Femur (tissue), 1 donor: ENCODE measurements around the gene SLC35E1.
"Not testable (repeated sequence)": the region's sequence is repeated elsewhere in the genome, so short reads cannot be mapped to it uniquely, and the experiment has no call there.

Experiments
- DNase-seq: peaks from one replicate; pipeline ENCODE4 v3.0.0-alpha.2; 2017

Gene SLC35E1

DNA sequence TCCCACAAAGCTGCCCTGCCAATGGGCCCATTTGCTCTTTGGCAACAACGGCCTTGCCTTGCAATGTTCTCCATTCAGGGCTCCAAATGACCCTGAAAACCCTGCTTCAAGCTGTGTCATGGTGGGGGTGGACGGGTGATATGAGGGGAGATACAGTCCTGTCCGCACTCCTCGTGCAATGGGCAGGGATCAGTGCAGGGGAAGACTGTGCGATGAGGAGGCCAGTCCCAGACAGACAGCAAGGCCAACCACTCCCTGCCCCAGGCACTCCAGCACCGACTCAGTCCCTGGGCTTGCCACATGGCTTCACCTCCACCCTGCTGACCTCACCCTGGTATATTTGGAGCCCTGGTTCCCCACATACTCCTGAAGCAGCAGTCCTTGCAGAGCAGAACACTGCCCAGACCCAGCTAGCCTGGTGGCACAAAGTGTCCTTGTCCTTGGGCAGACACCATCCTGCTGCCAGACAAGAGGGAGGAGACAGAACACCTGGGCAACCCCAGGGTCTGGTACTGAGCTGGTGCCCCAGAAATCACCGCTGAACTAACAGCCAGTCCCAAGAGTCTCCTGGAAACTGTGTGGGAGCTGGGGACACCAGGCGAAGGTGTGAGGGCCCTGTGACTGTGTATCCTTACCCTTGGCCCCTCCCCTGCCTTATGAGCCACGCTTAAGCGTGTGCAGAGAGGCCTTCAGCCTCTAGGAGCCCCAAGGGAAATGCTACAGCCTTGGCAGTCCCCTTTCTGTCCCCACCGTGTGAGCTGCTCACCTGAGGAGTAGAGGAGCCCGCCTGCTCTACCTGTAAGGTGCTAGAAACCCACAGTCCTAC lies 9.1 kb upstream of the SLC35E1 start:
- no peak for DNase-seq

DNA sequence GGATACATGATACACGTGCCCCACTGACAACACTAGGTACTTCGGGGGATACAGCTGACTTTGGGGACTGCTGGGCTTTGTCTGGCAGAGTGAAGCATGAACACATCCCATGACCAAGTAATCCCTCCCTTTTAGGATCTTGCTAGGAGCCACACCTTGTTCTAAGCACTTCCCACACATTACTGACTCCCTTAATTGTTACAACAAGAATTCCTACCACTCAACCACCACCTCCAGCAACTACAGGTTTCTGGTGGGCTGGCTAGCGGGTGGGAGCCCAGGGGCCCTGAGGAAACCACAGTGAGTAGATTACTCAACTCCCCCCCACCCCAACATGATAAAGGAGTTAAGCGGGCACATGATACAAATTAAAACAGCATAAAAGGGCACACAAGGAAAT lies 7.2 kb upstream of the SLC35E1 start:
- no peak for DNase-seq

DNA sequence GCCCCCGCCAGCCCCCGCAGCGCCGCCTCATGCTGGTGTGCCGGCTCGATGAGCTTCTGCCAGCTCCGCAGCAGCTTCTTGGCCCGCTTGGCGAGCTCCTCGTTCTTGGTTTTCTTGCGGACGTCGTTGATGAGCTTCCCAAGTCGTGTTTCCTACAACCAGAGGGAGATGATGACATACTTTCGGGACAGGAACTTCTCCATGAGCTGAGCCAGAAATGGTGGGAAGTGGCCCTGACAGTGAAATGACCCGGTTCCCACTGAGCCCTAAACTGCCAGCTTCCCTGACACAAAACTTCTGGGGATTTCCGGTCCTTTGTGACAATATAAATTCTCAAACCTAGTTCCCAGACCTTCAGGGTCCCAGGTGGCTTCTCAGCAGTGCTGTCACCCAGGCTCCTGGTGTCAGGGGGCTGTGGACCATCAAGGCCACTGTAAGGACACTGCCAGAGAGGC lies 5.3 kb upstream of the SLC35E1 start:
- DNase-seq: no peak

GRCh38 chr19:16576690-16577530 lies 4.7 kb upstream of the SLC35E1 start:
- no peak for DNase-seq

- DNase-seq: no peak
These were observed 3.9 kb upstream of the SLC35E1 start for GRCh38 chr19:16575861-16576689.

DNA sequence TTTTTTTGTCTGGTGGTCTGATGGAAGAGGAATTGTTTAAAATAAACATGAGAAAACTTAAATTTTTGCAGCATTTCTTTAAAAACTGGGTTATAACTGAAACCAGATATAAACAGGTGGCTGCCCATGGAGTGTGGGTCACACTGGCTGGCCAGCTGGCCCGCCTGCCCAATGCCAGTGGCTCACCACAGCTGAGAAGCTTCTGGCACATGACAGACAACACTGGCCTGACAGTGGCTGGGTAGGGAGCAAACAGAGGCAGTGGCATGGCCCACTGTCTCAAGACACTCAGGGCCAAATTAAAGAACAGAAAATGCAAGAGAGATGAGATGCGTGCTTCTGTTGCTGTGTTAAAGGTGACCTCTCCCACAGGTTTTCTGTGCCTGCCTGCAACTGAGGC lies 3.1 kb upstream of the SLC35E1 start:
- DNase-seq: no peak

DNA sequence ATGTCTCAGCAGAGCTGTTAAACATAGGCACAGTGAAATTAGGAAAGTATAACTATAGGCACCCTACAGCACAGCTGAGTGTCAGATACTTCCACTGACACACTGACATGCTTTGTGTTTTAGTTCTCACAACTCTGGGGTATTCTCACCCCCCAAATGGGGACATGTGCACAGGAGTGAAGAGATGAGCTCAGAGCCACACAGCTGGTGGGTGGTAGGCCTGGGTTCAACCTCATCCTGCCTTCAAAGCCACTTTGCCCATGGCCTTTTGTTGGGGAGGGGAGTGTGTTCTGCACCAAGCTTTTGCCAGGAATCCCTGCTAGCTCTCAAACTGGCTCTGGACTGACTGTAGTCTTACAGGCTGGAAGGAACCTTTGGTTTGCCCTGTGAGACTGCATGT lies 1.7 kb upstream of the SLC35E1 start:
- no peak for DNase-seq

DNA sequence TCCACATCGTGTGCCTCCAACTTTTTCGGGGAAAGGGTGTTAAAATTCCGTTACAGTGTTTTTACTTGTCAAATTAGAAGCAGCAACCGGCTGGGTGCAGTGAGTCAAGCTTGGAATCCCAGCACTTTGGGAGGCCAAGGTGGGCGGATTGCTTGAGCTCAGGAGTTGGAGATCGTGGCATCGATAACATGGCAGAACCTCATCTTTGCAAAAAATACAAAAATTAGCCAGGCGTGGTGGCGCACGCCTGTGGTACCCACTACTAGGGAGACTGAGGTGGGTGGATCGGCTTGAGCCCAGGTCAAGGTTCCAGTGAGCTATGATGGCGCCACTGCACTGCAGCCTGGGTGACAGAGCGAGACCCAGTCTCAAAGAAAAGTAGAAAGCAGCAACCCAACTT lies 1.1 kb upstream of the SLC35E1 start:
- no peak for DNase-seq

DNA sequence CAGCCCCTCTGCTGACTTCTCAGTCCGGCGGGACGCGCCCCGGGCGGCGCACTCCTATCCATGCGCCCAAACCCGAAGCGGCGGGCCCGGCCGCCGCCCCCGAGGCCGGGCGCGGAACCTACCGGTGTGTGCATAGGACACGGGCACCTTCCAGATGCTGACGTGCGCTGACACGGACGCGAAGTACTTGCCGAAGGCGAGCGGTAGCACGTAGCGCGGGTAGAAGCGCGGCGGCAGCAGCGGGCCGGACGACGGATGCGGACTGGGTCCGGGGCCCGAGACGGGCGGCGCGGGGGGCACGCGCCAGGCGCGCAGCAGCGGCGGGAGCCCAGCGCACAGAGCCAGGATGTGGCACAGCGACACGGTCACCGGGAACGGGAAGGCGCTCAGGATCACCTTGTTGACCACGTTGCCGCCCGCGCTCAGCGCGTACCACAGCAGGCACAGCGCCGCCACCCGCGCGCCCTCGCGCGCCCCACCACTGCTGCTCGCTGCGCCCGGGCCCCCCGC lies 338 bp downstream of the SLC35E1 start:
- DNase-seq: no peak

DNA sequence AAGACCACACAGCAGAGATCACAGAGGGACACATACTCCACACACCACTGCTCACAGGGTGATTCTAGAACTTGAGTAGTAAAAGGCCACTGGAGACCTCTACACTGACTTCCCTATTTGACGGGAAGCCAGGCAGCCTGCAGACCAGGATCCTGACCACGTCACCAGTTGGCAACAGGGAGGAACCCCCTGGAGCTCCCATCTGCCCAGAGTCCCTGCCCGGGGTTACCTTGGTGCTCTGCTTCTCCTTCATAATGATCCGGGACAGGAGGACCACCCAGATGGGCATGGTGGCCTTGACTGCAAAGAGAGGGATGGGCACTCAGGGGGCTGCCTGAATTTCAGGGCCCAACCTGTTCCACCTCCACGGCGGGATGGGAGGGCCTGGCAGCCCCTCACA lies 932 bp downstream of the SLC35E1 start:
- no peak for DNase-seq

GRCh38 chr19:16569609-16570320 lies 2.5 kb downstream of the SLC35E1 start:
- DNase-seq: no peak

DNA sequence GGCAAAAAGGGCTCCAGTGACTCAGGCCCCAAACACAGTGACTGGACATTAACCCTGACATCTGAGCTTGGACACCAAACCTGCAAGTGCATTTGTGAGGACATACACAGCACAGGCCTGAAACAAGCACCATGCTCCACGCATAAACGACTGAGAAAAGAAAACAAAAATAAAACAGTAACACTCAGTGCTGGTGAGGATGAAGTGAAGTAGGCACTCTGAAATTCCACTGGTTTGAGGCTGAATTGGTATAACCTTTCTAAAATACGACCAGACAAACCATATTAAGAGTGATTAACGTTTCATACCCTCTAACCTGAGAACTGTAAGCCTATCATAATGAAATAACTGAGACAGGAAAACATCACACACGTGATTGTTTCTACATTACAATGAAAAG lies 5.5 kb downstream of the SLC35E1 start:
- no peak for DNase-seq

DNA sequence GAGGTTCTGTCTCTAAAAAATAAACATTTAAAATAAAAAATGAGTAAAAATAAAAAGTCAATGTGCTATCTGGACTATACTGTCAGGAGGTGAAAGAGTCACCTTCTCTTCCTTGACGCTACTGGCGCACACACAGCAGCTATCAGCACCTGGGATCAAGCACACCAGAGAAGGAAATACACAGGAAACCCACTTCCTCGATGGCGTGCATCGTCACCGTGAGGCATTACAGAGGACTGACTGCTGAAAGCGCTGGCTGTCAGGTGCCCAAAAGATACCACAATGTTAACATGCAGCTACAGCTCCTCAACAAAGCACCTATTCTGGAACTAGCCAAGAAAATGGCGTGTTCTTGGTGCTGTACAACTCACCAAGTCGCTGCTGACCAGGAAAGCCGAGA lies 6.1 kb downstream of the SLC35E1 start:
- DNase-seq: no peak

GRCh38 chr19:16564842-16565241 lies 7.4 kb downstream of the SLC35E1 start:
- no peak for DNase-seq

DNA sequence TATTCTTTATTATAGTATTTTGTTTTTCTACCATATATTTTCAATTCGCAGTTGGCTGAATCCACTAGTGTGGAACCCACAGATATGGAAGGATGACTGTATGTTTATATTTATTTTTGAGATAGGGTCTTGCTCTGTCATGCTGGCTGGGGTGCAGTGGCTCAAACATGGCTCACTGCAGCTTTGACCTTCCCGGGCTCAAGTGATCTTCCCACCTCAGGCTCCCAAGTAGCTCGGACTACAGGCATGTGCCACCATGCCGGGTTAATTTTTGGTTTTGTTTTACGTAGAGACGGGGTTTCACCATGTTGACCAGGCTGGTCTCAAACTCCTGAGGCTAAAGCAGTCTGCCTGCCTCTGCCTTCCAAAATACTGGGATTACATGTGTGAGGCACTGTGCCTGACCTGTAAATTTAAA lies 9.6 kb downstream of the SLC35E1 start:
- DNase-seq: no peak

- DNase-seq: peak; percentile 57
These were observed 10.8 kb downstream of the SLC35E1 start for GRCh38 chr19:16561382-16561781.

DNA sequence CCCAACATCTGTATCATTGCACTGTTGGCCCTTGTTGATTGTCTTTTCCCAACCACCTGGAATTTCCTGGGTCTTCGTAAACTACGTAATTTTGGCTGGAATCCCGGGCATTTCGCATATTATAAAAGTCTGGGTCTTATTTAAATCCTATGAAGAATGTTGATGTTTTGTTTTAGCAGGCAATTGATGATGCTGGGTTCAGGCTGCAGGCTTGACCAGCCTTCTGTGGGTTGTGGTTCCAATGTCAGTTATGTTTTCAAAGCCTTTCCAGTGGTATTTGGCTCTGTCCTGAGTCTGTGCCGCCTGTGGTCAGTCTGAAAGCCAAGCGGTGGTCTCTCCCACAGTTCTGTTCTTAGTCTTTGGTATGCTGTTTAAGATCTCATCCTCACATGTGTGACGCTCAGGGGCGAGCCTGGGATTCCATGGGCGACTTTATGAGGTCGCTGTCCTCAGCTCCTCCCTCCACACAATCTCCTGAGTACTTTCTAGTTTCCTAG lies 12.4 kb downstream of the SLC35E1 start:
- DNase-seq: peak; percentile 62

DNA sequence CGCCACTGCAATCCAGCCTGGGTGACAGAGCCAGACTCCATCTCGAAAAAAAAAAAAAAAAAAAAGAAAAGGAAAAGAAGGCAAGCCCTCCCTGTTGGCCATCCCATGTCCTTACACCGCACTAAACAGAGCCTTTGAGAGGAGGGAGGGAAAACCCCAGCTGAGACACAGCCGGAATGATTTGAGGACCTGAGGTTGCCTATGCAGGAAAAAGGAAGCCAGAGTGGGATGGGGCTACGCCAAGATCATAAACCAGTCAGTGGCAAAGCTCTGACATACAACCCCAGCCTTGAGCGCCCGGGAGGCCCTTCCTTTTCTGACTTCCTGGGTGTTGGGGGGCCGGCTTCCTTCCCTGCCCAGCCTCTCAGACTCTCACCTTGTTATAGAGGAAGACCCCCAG lies 17.4 kb downstream of the SLC35E1 start:
- DNase-seq: no peak

DNA sequence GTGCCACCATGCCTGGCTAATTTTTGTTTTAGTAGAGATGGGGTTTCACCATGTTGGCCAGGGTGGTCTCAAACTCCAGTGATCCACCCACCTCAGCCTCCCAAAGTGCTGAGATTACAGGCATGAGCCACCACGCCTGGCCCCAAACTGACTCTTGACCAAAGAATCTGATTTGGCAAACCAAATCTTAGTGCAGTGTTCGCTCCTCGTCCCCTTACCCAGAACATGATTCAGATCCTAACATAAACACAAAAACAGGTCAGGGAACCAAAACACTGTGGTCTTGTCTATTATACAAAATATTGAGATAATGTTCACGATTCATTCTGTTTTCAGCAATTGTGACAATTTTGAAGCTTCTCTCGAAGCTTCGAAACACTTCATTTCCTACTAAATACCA lies 20.3 kb downstream of the SLC35E1 start:
- DNase-seq: not testable (repeated sequence)

DNA sequence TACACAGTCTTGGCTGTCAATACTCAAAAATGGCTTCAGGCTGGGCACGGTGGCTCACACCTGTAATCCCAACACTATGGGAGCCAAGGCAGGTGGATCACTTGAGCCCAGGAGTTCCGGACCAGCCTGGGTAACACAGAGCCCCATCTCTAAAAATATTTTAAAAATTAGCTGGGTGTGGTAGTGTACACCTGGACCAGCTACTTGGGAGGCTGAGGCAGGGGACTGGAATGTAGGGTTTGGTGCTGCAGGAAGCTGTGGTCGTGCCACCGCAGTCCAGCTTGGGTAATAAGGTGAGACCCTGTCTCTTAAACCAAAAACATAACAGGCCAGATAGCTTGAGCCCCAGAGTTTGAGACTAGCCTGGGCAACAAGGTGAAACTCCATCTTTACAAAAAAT lies 23.3 kb downstream of the SLC35E1 start:
- DNase-seq: no peak

DNA sequence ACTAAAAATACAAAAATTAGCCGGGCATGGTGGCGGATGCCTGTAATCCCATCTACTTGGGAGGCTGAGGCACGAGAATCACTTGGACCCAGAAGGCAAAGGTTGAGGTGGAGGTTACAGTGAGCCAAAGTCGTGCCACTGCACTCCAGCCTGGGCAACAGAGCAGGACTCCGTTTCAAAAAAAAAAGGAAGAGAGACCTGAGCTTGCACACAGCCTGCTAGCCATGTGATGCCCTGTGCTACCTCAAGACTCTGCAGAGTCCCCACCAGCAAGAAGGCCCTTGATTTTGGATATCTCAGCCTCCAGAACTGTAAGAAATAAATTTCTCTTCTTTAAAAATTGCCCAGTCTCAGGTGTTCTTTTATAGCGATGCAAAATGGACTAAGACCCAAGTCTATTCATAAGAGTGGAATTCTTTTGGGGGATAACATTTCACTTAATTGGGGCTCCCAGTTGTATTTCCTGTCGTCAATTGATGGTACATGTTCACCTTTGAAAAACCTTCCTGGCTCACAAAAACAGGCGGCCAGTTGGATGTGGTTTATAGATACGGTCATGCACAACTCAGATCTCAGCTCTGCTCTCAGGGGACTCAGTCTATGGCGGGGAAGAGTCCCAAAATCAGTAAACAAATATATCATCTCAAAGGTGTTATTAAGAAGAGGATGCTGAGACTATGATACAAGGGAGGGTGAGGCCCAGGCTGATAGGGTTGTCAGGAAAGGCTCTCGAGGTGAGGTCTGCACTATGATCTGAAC lies 27.6 kb downstream of the SLC35E1 start:
- DNase-seq: no peak
